Measurements from ENCODE around the gene PIWIL1. TPM values are rescaled to one million over a fixed set of nuclear protein-coding genes. Genes with fewer than 3 reads are reported as not detected.

Gene PIWIL1
- total RNA-seq, 1 experiment from 2014 or later, result not detected

DNA sequence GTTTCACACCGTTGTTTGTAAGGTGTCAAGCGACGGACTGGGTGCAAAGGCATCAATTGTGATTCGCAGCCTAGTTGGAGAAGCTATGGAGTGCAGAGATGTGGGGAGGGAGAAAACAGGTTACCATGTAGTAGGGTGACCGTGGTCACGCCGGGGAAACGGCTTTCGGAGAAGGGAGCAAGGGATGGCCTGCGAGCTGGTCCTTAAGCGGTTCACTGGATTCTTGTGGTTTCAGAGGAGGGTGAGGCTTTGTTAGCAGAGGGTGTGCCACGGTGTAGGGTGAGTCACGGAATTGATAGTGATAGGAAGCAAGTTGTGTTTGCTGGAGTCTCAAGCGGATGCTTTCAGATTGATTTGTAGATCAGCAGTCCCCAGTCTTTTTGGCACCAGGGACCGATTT is 2.3 kb downstream of the PIWIL1 start:
- no peak overlapping the region for H3K4me2 ChIP-seq (ENCODE audit: low read length)
- H3K79me2 ChIP-seq (ENCODE audit: insufficient read depth, low read length), result no peaks in the 10 kb centered on the region
- no peak for ATAC-seq
- no peaks in the 10 kb centered on the region for H3K36me3 ChIP-seq (ENCODE audit: control insufficient read depth in 1 of 2, insufficient read depth in 2 of 2, low read length in 2 of 2)
- no peaks in the 10 kb centered on the region for H3K4me1 ChIP-seq (ENCODE audit: control insufficient read depth in 1 of 2, insufficient read depth in 2 of 2, low read length in 2 of 2)
- DNase-seq (ENCODE audit: low read depth, low spot score), result no peak
- H3K4me3 ChIP-seq (replicated peaks in 1 of 2; ENCODE audit: low read depth in 1 of 2, low read length in 2 of 2), result no peak overlapping the region
- no peaks in the 10 kb centered on the region for H4K20me1 ChIP-seq (ENCODE audit: insufficient read depth)
- H3K9ac ChIP-seq (ENCODE audit: low read length), result no peak overlapping the region
- intact Hi-C loops (cut with micrococcal nuclease), result loop anchor here (5.0 to 10.0 kb wide), 2 partner anchors 313 to 1145 kb away; no protein-coding TSS in a partner anchor
- RAD21 ChIA-PET (ENCODE audit: low non-redundant PET in 1 of 2, low total read pairs in 2 of 2, uncharacterized antibody in 2 of 2, unreplicated experiment in 2 of 2), result no interaction called here
- CTCF ChIA-PET, result no interaction called here
- H3K9me3 ChIP-seq (ENCODE audit: control insufficient read depth in 1 of 2, insufficient read depth in 1 of 2, low read depth in 1 of 2, low read length in 2 of 2), result no peaks in the 10 kb centered on the region
- no peaks in the 10 kb centered on the region for H3K9me2 ChIP-seq (ENCODE audit: insufficient read depth)
- no peaks in the 10 kb centered on the region for H3K27me3 ChIP-seq (ENCODE audit: insufficient read depth, low read length)
- no peak overlapping the region for H3K27ac ChIP-seq (ENCODE audit: low read depth, low read length)
- H2AFZ ChIP-seq (ENCODE audit: low read depth, low read length, poor library complexity, severe bottlenecking), result no peak overlapping the region
- POLR2A ChIA-PET, result no interaction called here
- TF ChIP-seq, protein P1, sequence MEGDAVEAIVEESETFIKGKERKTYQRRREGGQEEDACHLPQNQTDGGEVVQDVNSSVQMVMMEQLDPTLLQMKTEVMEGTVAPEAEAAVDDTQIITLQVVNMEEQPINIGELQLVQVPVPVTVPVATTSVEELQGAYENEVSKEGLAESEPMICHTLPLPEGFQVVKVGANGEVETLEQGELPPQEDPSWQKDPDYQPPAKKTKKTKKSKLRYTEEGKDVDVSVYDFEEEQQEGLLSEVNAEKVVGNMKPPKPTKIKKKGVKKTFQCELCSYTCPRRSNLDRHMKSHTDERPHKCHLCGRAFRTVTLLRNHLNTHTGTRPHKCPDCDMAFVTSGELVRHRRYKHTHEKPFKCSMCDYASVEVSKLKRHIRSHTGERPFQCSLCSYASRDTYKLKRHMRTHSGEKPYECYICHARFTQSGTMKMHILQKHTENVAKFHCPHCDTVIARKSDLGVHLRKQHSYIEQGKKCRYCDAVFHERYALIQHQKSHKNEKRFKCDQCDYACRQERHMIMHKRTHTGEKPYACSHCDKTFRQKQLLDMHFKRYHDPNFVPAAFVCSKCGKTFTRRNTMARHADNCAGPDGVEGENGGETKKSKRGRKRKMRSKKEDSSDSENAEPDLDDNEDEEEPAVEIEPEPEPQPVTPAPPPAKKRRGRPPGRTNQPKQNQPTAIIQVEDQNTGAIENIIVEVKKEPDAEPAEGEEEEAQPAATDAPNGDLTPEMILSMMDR (IDR thresholded peaks at IDR 0.05 in 2 of 3, conservative IDR thresholded peaks at IDR 0.05 in 1 of 3; ENCODE audit: borderline replicate concordance in 1 of 3, insufficient read depth in 1 of 3, low read depth in 2 of 3, low read length in 2 of 3), result no peak
- TF ChIP-seq EGR1 (IDR thresholded peaks at IDR 0.05; ENCODE audit: low read depth) (no peak), EZH2phosphoT487 (IDR thresholded peaks at IDR 0.05; ENCODE audit: borderline replicate concordance) (no peak), ZNF274 (IDR thresholded peaks at IDR 0.05; ENCODE audit: low read depth, low read length) (no peak), SRF (IDR thresholded peaks at IDR 0.05; ENCODE audit: low read depth) (no peak)
- TF ChIP-seq, protein P2, sequence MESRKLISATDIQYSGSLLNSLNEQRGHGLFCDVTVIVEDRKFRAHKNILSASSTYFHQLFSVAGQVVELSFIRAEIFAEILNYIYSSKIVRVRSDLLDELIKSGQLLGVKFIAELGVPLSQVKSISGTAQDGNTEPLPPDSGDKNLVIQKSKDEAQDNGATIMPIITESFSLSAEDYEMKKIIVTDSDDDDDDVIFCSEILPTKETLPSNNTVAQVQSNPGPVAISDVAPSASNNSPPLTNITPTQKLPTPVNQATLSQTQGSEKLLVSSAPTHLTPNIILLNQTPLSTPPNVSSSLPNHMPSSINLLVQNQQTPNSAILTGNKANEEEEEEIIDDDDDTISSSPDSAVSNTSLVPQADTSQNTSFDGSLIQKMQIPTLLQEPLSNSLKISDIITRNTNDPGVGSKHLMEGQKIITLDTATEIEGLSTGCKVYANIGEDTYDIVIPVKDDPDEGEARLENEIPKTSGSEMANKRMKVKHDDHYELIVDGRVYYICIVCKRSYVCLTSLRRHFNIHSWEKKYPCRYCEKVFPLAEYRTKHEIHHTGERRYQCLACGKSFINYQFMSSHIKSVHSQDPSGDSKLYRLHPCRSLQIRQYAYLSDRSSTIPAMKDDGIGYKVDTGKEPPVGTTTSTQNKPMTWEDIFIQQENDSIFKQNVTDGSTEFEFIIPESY (IDR thresholded peaks at IDR 0.05; ENCODE audit: extremely low read depth, insufficient replicate concordance, low read length), result no peak
- TF ChIP-seq, protein P3, sequence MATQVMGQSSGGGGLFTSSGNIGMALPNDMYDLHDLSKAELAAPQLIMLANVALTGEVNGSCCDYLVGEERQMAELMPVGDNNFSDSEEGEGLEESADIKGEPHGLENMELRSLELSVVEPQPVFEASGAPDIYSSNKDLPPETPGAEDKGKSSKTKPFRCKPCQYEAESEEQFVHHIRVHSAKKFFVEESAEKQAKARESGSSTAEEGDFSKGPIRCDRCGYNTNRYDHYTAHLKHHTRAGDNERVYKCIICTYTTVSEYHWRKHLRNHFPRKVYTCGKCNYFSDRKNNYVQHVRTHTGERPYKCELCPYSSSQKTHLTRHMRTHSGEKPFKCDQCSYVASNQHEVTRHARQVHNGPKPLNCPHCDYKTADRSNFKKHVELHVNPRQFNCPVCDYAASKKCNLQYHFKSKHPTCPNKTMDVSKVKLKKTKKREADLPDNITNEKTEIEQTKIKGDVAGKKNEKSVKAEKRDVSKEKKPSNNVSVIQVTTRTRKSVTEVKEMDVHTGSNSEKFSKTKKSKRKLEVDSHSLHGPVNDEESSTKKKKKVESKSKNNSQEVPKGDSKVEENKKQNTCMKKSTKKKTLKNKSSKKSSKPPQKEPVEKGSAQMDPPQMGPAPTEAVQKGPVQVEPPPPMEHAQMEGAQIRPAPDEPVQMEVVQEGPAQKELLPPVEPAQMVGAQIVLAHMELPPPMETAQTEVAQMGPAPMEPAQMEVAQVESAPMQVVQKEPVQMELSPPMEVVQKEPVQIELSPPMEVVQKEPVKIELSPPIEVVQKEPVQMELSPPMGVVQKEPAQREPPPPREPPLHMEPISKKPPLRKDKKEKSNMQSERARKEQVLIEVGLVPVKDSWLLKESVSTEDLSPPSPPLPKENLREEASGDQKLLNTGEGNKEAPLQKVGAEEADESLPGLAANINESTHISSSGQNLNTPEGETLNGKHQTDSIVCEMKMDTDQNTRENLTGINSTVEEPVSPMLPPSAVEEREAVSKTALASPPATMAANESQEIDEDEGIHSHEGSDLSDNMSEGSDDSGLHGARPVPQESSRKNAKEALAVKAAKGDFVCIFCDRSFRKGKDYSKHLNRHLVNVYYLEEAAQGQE (IDR thresholded peaks at IDR 0.05; ENCODE audit: low read depth), result no peak
- BruUV-seq (replicated peaks), result no TSS peak
